SH-SY5Y (cell line): Measurements from ENCODE around the gene STAMBPL1.

Experiments used
- GATA2 ChIP-seq: IDR thresholded peaks from 2 replicates; pipeline ENCODE4 v1.6.1; 2011; ENCODE audit warnings: mild to moderate bottlenecking, low read depth, low read length
- GATA3 ChIP-seq: IDR thresholded peaks from 2 replicates; pipeline ENCODE4 v1.6.1; 2011; ENCODE audit warnings: low read depth, mild to moderate bottlenecking, low read length, moderate library complexity

DNA sequence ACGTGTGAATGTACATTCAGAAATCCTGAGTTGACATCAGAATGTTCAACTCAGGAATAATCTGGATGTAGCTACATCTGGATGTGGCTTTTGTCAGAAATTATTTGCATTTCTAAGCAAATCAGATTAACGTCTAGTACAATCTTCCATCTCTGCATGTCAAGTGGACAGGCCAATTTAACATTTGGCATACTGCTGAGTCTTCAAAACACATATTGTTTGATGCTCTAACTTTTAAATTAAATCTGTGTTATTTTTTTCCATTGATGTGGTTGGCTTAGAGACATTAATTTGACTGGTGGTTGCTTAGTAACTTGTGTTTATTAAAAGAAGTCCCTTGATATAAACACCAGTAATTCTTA is 3.4 kb downstream of the STAMBPL1 start:
- TF ChIP-seq GATA2 (no peak), GATA3 (no peak)
